Measurements from ENCODE around the gene PCSK1N.

The PCSK1N gene

DNA sequence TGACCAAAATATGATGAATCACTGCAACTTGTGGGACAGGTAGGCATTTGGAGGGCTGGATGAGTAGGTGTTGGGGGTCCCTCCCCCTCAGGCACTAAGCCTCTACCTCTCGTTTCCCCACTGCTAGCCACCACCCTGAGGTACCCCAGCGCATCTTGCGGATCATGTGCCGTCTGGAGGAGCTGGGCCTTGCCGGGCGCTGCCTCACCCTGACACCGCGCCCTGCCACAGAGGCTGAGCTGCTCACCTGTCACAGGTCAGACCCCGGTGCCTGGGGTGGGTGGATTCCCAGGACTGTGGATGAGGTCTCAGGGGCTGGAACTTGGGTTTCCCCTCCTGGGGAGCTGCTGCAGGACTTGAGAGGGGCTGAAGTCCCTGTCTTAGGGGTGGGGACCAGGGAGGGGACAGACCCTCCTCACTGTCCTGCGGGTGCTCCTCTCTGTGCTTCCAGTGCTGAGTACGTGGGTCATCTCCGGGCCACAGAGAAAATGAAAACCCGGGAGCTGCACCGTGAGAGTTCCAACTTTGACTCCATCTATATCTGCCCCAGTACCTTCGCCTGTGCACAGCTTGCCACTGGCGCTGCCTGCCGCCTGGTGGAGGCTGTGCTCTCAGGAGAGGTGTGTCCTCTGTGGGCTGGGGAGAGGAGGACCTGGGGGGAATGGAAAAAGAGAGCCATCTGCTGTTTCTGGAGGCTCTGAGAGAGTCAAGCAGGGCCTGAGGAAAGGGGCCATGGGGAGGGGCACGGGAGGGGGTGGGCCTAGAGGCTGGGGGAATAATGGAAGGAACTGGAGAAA lies 19.2 kb downstream of the PCSK1N start:
- TF ChIP-seq JUND (IDR thresholded peaks at IDR 0.05; ENCODE audit: low read depth) = no peak
- in situ Hi-C loops (cut with HindIII; ENCODE audit: low pct_unique_long_range_greater_than_20kb, low sequenced_read_pairs) = no loop called here
- DNase-seq (ENCODE audit: low read depth in 1 of 2, low spot score in 1 of 2) = no peak

DNA sequence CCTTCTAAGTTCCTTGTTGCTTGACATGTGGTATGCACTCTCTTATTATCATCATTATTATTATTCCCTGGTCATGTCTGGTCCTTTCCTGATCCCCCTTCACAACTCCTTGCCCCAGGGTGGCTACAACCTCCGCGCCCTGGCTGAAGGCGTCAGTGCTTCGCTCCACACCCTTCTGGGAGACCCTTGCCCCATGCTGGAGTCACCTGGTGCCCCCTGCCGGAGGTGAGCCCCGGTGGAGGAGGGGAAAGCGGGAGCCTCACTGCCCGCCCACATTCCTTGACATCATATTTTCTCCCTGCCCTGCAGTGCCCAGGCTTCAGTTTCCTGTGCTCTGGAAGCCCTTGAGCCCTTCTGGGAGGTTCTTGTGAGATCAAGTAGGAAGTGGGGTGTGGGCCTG lies 20.1 kb downstream of the PCSK1N start:
- in situ Hi-C loops (cut with HindIII; ENCODE audit: low pct_unique_long_range_greater_than_20kb, low sequenced_read_pairs) = no loop called here
- no peak for TF ChIP-seq JUND (IDR thresholded peaks at IDR 0.05; ENCODE audit: low read depth)
- DNase-seq (ENCODE audit: low read depth in 1 of 2, low spot score in 1 of 2) = no peak

DNA sequence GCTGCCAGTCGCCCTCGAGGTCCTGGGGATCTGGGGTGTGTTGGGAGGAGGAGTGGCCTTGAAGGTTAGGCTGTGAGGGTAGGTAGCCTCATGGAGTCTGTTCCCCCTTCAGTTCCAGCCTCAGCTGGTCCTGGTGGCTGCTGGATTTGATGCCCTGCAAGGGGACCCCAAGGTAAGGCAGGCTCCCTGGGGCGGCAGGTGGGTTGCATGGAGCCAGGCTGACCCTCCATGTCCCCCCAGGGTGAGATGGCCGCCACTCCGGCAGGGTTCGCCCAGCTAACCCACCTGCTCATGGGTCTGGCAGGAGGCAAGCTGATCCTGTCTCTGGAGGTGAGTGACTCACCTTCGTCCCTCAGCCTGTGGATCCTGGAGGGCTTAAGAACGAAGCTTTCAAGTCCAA lies 20.7 kb downstream of the PCSK1N start:
- in situ Hi-C loops (cut with HindIII; ENCODE audit: low pct_unique_long_range_greater_than_20kb, low sequenced_read_pairs) = no loop called here

DNA sequence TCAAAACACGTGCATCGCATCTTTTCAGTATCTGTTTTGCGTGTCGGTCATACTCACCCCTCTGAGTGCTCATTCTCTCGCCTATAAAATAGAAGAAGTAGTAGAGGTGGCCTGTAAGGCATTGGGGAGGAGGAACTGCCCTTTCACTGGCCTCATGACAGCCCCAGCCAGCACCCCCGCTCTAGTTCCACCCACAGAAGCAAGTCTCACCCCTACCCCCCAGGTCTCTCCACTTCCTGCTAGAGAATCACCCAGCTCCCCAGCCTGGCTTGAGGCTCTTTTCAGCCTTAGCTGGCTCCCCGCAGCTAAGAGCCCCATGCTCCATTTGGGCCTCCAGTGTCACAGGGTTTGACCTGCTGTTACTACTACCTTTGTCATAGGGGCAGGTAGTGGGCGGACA lies 21.8 kb downstream of the PCSK1N start:
- in situ Hi-C loops (cut with HindIII; ENCODE audit: low pct_unique_long_range_greater_than_20kb, low sequenced_read_pairs) = no loop called here
- DNase-seq (ENCODE audit: low read depth in 1 of 2, low spot score in 1 of 2) = no peak
- no peak for TF ChIP-seq JUND (IDR thresholded peaks at IDR 0.05; ENCODE audit: low read depth)

More for the DNA sequence above, 20.7 kb downstream of the PCSK1N start:
- no peak for TF ChIP-seq JUND (IDR thresholded peaks at IDR 0.05; ENCODE audit: low read depth)
- DNase-seq (ENCODE audit: low read depth in 1 of 2, low spot score in 1 of 2) = no peak

DNA sequence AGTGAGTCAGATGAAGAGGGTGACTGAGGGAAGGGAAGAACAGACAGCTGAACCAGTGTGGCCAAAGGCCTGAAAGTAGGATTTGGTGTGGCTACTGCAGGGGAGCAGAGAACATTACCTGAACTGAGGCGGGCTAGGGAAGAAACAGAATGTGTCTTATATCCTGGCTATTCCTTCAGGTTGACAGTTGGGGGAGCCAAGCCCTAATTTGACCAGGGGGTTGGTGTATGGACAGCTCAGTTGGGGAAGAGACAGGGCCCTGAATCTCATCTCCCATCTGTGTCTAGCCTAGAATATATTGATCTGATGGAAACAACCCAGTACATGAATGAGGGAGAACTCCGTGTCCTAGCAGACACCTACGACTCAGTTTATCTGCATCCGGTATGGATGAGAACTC lies 29.3 kb downstream of the PCSK1N start:
- in situ Hi-C loops (cut with HindIII; ENCODE audit: low pct_unique_long_range_greater_than_20kb, low sequenced_read_pairs) = no loop called here

DNA sequence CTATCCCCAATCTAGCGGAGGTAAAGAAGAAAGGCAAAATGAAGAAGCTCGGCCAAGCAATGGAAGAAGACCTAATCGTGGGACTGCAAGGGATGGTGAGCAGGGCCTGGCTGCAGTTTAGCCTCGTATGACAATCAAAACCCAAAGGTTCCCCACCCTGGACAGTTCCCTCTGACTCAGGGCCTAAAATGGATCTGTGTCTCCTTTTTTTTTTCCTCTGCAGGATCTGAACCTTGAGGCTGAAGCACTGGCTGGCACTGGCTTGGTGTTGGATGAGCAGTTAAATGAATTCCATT lies 32.6 kb downstream of the PCSK1N start:
- in situ Hi-C loops (cut with HindIII; ENCODE audit: low pct_unique_long_range_greater_than_20kb, low sequenced_read_pairs) = no loop called here
- no peak for TF ChIP-seq JUND (IDR thresholded peaks at IDR 0.05; ENCODE audit: low read depth)
- DNase-seq (ENCODE audit: low read depth in 1 of 2, low spot score in 1 of 2) = peak in 1 of 2 experiments; percentile 15

More for the DNA sequence above, 29.3 kb downstream of the PCSK1N start:
- no peak for TF ChIP-seq JUND (IDR thresholded peaks at IDR 0.05; ENCODE audit: low read depth)
- DNase-seq (ENCODE audit: low read depth in 1 of 2, low spot score in 1 of 2) = no peak

DNA sequence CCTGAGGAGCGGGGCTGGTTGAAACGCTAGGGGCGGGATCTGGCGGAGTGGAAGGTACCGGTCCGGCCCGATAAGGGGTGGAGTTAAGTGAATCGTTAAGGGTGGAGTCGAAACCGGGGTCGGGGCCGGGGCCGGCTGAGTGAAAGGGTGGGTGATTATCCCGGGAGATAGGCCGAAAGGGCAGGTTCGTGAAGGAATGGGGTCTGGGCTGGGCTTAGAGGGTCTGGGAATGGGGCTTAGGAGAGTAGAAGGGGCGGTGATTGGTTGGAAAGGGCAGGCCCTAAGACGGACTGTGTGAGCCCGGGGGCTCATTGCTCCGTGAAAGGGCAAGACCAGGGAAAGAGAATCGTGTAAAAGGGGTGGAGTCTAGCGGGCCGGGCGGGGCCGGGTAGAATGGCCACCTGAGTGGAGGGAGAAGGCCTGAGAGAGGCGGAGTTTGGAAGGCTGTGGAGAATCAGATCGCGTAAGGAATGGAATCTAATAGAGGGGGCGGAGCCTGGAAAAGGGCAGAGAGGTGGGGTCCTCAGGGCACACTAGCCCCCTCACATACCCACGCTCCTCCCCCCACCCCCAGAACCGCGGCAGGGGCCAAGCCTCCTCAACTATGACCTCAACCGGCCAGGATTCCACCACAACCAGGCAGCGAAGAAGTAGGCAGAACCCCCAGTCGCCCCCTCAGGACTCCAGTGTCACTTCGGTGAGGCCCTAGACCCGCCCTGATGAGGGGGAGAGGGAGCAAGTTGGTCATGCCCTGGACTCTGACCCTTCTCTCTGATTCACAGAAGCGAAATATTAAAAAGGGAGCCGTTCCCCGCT lies 33.1 kb downstream of the PCSK1N start:
- no peak for TF ChIP-seq JUND (IDR thresholded peaks at IDR 0.05; ENCODE audit: low read depth)
- DNase-seq (ENCODE audit: low read depth in 1 of 2, low spot score in 1 of 2) = peak; percentile 76 to 94
- in situ Hi-C loops (cut with HindIII; ENCODE audit: low pct_unique_long_range_greater_than_20kb, low sequenced_read_pairs) = no loop called here

DNA sequence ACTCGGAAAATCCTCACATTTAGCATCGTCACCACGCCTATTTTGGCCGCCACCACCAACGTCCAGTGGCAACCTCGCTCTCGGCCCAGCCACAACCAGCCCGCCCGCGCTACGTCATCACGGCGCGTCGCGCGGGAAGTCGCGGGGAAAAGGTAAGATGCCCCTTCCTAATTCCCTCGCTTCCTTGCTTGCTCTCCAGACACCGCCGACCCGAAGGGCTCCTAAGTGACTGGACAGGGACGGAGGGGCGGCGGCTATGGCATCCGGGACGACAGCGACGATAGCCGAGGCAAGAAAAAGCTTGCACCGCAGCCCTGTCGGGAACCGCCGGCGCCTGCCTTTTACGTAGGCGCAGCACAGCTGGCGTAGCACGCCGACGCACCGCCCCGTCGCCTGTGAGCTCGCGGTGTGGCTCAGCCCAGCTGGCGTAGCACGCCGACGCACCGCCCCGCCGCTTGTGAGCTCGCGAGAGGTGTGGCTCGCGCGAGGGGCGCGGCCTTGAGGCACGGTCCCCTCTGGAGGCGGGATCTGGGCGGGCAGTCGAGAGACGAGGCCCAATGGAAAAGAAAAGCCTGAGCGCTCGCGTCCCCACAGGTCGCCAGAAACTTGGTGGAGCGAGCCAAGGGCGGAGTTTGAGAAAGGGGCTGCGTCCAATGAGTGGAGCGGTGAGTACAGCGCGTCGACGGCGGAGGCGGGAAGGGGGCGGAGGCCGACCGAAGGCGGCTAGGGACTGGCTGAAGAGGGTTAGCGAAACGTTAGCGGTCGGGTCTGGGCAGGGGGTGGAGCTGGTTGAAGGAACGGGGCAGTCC lies 33.9 kb downstream of the PCSK1N start, which contains the start of gene HDAC6:
Gene HDAC6, plus strand, starts transcription at position 788 of the 809 bp plus-strand sequence. CDS start 626 bp downstream, outside the sequence.
- peak; percentile 87 to 99 for DNase-seq (ENCODE audit: low read depth in 1 of 2, low spot score in 1 of 2)
- in situ Hi-C loops (cut with HindIII; ENCODE audit: low pct_unique_long_range_greater_than_20kb, low sequenced_read_pairs) = no loop called here
- no peak for TF ChIP-seq JUND (IDR thresholded peaks at IDR 0.05; ENCODE audit: low read depth)

DNA sequence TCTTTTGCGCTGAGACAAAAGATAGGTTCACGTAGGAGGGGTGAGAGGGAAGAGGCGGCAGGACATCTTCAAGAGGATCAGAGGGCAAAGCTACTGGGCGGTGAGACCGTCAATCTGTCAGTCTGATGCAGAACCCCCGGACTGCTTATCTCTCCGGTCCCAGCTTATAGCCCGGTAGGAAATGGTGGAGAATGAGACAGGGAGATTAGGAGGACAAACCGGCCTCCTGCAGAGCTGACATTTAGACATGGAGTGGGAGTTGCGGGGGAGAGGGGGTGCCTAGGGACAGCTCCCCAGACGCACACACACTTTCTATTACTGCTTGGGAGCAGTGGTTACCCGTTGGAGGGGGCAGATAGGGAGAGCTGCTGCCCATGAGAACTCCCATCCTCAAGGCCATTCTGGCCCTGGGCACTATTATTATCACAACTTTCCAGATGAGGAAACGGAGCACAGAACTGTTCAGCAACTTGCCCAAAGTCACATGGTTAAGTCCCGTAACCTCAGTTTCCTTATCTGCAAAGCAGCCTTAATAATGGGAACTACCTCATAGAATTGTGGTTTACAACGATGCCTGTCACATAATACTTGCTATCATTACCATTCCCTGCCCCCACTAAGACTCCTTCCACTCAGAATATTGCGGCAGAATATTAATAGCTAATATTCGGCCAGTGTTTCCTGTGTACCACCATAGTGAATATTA lies 34.7 kb downstream of the PCSK1N start:
- in situ Hi-C loops (cut with HindIII; ENCODE audit: low pct_unique_long_range_greater_than_20kb, low sequenced_read_pairs) = no loop called here
- TF ChIP-seq JUND (IDR thresholded peaks at IDR 0.05; ENCODE audit: low read depth) = no peak
- no peak for DNase-seq (ENCODE audit: low read depth in 1 of 2, low spot score in 1 of 2)

DNA sequence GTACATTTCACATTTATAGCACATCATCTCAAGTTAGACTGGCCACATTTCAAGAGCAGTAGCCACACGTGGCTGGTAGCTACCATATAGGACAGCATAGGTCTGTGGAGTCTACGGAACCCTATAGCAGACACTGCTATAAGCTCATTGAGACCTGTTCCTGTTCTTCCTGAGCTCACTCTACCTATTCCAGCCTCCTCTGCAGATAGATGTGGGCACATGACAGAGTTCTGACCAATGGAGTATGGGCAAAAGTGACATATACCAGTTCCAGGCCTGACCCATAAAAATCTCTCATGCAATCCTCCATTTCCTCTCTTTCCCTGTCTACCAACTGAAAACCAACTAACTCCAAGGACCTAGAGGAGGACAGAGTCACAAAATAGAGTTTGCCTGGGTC lies 37.1 kb downstream of the PCSK1N start:
- in situ Hi-C loops (cut with HindIII; ENCODE audit: low pct_unique_long_range_greater_than_20kb, low sequenced_read_pairs) = no loop called here
- no peak for TF ChIP-seq JUND (IDR thresholded peaks at IDR 0.05; ENCODE audit: low read depth)
- no peak for DNase-seq (ENCODE audit: low read depth in 1 of 2, low spot score in 1 of 2)

DNA sequence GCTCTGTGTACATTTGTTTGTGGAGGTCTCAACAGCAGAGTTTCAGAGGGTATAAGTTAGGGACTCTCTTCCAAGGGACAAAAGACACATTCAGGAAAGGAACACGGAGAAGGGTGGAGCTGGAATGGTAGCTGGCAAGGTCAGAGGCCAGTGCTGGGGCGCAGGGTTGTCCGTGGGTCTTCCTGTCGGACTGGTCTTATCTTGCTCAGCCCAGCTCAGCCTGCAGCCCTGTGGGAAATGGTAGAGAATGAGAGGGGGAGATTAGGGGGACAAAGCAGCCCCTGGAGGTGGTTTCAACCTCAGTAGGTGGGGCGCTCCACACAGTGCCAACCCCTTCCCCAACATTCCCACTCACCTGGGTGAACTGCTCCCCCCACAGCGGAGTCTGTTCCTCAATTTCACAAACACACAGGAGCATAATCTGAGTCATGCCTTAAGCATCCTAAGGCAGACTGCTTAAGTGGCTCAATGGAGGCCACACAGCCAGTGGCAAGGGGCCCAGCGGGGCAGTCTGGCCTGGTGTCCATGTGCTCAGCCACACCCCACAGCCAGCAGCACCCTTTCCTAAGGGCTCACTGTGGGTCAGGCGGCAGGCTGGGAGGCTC lies 40.4 kb downstream of the PCSK1N start:
- DNase-seq (ENCODE audit: low read depth in 1 of 2, low spot score in 1 of 2) = no peak
- in situ Hi-C loops (cut with HindIII; ENCODE audit: low pct_unique_long_range_greater_than_20kb, low sequenced_read_pairs) = no loop called here
- TF ChIP-seq JUND (IDR thresholded peaks at IDR 0.05; ENCODE audit: low read depth) = no peak

Measured in T47D (cell line).